Pons (tissue), 1 donor: ENCODE data around the gene KAZALD1.

Experiments
- DNase-seq: peaks from one replicate; pipeline ENCODE4 v3.0.0-alpha.2; 2016; ENCODE audit warnings: low spot score

The KAZALD1 gene

DNA sequence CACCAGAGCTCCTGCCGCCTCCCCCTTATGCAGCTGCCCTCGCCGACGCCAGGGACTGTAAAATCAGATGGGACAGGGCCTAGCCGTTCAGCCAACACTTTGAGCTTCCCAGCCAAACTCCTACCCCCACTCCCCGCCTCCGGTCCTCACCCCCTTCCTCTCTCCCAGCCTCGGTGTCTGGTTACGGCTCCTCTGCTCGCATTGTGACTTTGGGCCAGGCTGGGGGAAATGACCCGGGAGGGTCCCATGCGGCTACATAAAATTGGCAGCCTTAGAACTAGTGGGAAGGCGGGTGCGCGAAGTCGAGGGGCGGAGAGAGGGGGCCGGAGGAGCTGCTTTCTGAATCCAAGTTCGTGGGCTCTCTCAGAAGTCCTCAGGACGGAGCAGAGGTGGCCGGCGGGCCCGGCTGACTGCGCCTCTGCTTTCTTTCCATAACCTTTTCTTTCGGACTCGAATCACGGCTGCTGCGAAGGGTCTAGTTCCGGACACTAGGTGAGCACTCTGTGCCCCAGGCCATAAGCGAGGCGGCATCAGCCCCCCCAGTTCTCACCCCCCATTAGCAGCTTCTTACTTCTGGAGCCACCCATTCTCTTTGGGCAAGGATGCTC lies at the start of gene KAZALD1:
TSS of gene KAZALD1 (plus strand) at position 366 of the 608 bp plus-strand sequence. CDS start 604 bp downstream, outside the sequence.
- DNase-seq, result no peak

DNA sequence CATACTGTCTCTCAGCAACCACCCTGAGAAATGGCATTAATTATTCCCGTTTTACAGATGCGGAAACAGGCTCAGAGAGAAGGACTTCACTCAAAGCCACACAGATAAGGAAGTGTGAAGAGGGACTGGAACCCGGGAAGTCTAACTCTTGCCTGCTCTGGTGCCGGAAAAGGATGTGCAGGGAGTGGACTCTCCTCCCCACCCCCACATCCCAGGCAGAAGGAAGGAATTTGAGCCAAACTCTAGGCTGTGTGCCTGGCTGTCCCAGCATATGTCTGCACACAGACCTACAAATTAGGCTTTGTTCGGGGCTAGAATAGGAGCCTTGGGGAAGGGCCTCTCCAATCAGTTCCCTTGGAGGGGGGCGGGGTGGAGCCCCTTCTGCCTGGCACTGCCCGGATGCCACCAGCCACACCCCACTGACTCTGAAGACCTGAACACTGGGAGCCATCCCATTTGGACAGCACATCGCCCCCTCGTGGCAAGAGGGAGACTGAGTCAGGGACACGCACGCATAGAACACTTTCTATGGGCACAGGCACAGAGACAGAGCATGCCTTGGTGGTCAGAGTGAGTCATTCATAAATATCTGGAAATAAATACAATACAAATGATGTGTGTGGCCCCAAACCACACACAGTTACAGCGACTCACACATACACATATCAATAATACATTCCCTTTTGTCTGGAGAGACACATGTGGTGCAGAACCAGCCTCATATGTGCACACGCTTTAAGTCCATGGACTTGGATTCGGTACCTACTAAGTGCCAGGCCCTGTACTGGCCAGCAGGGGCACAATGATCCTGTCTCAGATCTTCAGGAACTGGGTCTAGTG lies 49.0 kb upstream of the KAZALD1 start:
- DNase-seq, result peak; percentile 100

GRCh38 chr10:101013365-101013825 lies 48.4 kb upstream of the KAZALD1 start:
- no peak for DNase-seq

DNA sequence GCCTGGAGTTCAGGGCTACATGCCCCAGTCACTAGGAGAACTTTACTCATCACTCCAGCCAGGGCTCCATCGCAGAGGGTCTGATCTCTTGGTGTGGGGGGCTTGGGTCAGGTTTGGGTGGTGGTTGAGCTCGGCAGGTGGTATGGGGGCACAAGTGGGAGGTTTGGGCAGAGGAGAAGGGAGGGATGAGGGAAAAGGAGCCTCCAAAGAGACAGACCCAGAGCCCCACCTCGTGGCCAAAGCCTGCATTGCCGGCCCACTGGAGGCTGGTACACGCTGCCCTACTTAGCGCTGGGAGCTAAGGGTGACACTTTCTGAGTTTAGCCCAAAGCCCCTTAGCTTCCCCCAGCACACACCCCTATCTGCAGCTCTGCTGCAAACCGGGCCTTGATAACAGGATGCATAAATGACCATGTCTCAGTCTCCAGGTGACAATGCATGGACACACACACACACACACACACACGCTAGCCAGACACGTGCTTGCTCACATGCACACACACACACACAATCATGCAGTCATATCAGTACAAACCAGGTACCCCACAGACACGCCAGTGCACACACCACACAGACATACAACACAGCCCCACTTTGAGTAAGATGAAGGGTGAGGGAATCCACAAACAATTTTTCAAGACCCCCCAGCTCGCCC lies 47.4 kb upstream of the KAZALD1 start:
- peak; percentile 77 for DNase-seq

DNA sequence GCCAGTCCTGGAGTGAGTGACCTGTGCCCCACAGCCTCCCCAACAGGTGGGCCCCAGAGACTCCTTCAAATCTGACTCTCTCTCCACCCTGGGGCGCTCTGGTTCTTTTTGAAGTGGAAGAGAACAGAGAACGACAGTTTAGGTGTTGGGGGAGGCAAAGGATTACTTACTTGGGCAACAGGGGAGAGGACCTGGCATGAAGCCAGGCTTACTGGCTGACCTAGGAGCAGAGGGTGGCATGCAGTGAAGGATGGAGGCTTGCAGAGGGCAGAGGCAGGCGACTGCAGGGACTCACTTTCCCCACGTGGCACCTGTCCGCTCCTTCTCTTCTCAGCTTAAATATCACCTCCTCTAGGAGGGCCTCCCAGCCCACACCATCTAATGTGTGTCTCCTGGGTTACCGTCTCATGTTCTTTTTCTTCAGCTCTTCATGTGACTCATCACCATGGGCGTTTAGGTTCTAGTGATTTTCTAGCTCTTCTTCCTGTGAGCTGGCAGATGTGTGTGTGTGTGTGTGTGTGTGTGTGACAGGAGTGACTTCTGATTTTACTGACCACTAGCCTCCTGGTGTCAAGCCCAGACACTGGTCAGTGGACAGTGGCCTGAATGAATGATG lies 46.7 kb upstream of the KAZALD1 start:
- DNase-seq, result no peak

DNA sequence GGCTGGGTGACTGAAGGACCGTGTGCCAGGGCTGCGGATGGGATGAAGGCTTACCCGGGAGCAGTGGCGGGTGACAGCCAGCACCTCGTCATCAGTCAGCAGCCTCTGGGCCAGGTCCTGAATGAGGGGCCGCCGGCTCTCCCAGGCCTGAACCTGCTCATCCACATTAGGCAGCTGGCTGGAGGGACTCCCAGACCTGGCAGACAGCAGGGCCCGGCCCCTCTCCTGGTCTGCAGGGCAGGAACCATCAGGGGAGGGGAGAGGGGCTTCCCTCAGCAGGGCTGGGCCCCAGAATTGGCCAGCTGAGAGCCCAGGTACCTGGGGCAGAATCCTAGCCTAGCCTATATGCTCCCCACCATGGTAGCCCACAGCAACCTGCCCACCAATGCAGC lies 46.2 kb upstream of the KAZALD1 start:
- no peak for DNase-seq

GRCh38 chr10:101016814-101017213 lies 45.0 kb upstream of the KAZALD1 start:
- DNase-seq, result no peak

- DNase-seq, result no peak
Observed at GRCh38 chr10:101018118-101018599, 43.6 kb upstream of the KAZALD1 start.

GRCh38 chr10:101018600-101019439 lies 43.0 kb upstream of the KAZALD1 start:
- peak; percentile 80 for DNase-seq

GRCh38 chr10:101019440-101019703 lies 42.4 kb upstream of the KAZALD1 start:
- no peak for DNase-seq

DNA sequence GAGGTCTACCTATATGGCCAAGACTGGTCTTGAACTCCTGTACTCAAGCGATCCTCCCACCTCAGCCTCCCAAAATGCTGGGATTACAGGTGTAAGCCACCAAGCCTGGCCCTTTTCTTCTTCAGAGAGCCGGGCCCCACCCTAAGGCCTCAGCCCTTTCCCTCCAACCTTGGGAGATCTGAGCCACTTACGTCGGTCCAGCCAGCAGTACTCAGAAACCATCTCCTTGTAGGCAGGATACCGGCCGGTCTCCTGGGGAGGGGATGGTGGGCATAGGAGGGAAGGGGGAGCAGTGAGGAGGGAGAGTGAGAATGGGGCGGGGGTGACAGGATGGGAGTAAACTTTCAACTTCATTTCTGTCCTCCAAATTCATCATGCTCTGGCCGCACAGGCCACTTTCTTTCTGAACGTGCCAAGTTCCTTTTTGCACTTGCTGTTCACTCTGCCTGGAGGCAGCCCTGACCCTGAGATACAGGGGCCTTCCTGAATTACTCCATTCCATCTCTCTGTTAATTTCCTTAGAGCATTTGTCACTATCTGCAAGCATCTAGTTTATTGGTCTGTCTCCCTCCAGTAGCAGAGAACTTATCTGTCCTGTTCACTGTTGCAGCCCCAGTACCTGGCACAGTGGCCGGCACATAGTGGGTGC lies 41.2 kb upstream of the KAZALD1 start:
- DNase-seq, result no peak

GRCh38 chr10:101021239-101021638 lies 40.5 kb upstream of the KAZALD1 start:
- DNase-seq, result no peak

- DNase-seq, result no peak
Observed at GRCh38 chr10:101021692-101022251, 40.0 kb upstream of the KAZALD1 start.

- no peak for DNase-seq
Observed at GRCh38 chr10:101022967-101023705, 38.7 kb upstream of the KAZALD1 start.

DNA sequence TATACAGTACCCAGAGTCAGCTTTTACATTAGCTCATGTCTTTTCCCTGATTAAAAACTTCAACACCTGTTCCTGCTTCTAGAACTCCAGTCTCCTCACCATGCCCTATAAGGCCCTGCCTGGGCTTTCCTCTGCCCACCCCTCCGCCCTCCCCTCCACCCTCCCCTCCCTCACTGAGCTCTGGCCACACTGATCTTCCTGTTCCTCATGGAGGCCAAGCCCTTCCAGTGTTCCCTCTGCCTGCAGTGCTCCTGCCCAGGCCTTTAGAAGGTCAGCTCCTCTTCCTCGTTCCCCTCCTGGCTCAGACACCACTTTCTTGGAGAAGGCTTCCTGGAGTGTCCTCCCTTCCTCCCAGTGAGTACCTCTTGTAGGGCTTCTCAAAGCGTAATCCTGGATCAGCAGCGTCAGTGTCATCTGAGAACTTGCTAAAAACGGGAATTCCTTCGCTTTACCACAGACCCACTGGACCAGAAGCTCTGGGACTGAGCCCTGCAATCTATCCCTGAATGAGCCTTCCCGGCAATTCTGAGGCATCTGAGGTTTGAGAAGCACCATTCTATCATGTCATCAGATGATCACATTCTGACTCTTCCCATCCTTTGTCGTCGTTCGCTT lies 34.6 kb upstream of the KAZALD1 start:
- no peak for DNase-seq

DNA sequence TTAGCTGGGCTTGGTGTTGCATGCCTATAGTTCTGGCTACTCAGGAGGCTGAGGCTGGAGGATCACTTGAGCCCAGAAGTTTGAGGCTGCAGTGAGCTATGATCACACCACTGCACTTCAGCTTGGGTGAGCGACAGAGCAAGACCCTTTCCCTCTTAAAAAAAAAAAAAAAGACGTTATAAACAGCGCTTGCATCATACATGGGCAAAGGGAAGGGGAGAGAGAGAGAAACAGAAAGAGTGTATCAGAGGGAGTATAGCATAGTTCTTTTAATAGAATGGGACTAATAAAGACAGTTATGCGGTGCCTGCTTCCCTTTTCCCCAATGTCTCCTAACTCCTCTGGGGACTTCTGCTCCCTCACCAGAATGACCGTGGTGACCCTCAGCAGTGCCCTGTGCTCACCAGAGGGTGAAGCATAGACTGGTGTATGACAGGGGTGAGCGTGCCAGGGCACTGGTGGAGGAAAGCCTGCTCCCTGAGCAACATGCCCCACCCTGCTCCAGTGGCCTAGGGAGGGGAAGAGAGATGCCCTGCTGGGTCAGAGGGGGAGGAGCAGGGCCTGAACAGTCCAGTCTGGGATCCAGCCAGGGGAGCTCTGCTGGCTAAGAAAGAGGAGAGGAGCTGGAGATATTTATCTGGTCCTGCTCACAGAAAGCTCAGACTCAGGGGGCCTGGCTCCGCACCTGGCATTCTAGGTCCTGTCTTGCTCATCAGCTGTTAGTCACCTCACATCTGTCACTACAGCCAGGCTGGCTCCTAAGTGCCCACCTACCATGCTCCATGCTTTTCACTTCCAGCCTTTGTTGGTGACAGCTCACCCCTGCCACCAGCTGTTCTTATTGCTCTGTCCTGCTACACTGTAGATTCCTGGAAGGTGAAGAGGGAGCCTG lies 33.1 kb upstream of the KAZALD1 start:
- no peak for DNase-seq

DNA sequence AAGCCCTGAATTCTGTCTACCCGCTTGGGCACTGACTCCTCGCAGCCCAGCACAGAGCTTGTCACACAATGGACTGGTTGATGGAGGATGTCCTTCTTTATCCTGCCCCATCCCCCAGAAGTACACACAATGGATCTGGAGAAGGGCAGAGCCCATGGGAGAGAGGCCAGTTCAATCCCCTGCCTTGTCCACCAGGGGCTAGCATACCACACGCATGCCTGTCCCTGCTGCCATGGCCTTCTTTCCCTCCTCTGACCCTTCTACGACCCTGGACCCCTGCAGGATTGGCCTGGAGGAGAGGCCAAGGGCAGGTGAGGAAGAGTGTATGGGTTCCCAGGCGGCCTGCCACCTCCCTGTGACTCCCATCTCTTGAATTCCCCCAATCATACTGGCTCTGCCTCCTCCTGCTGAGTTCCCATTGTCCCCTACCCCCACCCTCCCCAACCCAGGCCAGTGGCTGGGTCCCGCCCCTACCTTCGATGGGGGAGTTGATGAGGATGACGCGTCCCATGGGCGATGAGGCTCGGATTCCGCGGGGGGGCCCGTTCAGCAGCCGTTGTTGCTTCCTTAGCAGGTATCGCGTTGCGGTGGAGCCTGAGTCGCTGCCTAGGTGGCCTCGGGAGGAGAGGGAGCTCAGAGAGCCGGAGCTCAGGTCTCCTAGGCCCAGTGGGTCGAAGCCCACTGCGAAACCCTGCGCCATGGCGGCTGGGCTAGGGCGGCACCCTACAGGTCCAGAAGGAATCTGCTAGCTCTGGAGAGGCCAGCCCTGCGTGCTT lies 32.1 kb upstream of the KAZALD1 start:
- no peak for DNase-seq
